ENCODE results near the gene PGLYRP2. TPM values are rescaled to one million over a fixed set of nuclear protein-coding genes. Genes with fewer than 3 reads are reported as not detected.
"Not testable (repeated sequence)": the region's sequence is repeated elsewhere in the genome, so short reads cannot be mapped to it uniquely, and the experiment has no call there.

The PGLYRP2 gene, protein sequence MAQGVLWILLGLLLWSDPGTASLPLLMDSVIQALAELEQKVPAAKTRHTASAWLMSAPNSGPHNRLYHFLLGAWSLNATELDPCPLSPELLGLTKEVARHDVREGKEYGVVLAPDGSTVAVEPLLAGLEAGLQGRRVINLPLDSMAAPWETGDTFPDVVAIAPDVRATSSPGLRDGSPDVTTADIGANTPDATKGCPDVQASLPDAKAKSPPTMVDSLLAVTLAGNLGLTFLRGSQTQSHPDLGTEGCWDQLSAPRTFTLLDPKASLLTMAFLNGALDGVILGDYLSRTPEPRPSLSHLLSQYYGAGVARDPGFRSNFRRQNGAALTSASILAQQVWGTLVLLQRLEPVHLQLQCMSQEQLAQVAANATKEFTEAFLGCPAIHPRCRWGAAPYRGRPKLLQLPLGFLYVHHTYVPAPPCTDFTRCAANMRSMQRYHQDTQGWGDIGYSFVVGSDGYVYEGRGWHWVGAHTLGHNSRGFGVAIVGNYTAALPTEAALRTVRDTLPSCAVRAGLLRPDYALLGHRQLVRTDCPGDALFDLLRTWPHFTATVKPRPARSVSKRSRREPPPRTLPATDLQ
- total RNA-seq, result not detected in 2 replicates

DNA sequence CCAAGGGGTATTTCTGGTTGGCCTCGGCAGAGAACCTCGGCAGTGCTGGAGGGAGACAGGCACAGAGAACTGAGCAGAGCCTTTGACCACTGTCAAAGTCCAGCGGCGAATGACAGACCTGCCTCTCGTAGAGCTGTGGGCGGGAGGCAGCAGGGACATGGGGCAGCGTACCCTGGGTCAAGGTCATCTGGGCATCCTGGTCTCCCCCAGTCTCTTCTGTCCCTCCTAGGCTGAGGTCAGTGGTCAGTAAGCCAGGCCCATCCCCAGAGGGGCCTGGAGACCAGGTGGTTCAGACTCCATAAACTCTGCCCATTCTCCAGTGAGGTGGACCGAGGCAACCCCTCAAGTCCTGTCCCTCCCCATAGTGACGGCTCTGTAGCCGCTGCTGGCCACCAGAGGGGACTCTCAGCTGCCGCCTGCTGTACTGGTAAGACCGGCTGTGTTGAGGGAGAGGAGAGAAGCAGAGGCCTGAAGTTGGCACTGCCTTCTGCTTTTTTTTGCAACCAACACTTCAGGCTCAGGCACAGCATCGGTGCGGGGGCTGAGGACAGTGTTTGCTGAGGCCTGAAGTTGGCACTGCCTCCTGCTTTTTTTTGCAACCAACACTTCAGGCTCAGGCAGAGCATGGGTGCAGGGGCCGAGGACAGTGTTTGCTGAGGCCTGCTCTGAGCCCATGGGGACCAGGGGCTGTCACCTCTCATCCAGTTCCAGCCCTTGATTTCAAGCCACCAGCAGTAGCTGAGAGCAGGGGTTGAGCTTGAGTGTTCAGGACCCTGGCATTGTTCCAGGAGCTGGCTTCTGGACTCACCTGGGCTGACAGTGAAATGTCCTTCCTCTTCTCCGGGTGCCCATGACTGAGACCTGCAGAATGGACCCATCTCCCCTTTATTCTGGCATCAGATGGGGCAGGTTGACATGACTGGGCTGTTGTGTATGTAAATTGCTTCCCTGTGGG is at the start of gene PGLYRP2:
TSS of gene PGLYRP2 (minus strand) at position 111 of the 955 bp plus-strand sequence. CDS start 130 bp downstream, outside the sequence.
- intact Hi-C loops (cut with micrococcal nuclease), result no loop called here

DNA sequence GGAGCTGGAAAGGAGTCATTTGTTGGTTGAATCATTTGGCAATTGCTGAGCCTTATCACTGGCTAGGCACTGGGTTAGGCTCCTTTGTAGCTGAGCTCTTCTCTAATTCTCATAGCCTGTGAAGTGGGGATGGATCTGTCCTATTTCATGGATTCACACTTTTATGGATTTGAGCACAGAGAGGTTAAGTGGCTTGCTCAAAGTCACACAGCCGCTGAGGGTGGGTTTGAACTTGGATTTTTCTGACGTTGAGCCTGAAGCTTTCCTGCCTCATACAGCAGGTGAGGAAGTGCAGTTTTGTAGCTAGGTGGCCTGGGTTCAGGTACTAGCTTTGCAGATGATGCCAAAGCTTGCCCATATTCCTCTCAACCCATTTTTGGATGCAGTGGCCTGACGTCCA is 48.4 kb upstream of the PGLYRP2 start:
- intact Hi-C loops (cut with micrococcal nuclease), result no loop called here

- intact Hi-C loops (cut with micrococcal nuclease), result no loop called here
Measured at GRCh38 chr19:15526408-15526807, 47.1 kb upstream of the PGLYRP2 start.

- intact Hi-C loops (cut with micrococcal nuclease), result no loop called here
Measured at GRCh38 chr19:15525291-15525690, 46.0 kb upstream of the PGLYRP2 start.

GRCh38 chr19:15524781-15525180 is 45.5 kb upstream of the PGLYRP2 start:
- intact Hi-C loops (cut with micrococcal nuclease), result no loop called here

GRCh38 chr19:15519433-15519976 is 40.2 kb upstream of the PGLYRP2 start:
- intact Hi-C loops (cut with micrococcal nuclease), result no loop called here

GRCh38 chr19:15517778-15518177 is 38.5 kb upstream of the PGLYRP2 start:
- intact Hi-C loops (cut with micrococcal nuclease), result no loop called here

DNA sequence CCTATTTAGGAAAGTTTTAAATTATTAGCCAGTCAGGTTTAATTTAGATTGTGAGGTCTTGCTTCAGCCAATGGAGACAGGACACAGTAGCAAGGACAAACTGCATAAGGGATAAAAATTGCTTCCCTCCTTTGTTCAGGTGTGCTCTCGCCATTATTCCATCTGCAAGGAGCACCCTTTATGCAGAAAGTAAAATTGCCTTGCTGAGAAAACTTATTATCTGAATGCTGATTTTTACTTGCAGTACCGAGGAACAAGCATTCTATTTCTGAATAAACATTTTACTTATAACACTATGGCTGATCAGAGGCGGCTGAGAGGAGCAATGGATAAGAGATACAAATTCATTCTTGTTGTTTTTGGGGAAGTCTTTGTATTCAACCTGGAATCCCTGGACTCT is 37.1 kb upstream of the PGLYRP2 start:
- intact Hi-C loops (cut with micrococcal nuclease), result no loop called here

- intact Hi-C loops (cut with micrococcal nuclease), result not testable (repeated sequence)
Measured at GRCh38 chr19:15515227-15515625, 35.9 kb upstream of the PGLYRP2 start.

DNA sequence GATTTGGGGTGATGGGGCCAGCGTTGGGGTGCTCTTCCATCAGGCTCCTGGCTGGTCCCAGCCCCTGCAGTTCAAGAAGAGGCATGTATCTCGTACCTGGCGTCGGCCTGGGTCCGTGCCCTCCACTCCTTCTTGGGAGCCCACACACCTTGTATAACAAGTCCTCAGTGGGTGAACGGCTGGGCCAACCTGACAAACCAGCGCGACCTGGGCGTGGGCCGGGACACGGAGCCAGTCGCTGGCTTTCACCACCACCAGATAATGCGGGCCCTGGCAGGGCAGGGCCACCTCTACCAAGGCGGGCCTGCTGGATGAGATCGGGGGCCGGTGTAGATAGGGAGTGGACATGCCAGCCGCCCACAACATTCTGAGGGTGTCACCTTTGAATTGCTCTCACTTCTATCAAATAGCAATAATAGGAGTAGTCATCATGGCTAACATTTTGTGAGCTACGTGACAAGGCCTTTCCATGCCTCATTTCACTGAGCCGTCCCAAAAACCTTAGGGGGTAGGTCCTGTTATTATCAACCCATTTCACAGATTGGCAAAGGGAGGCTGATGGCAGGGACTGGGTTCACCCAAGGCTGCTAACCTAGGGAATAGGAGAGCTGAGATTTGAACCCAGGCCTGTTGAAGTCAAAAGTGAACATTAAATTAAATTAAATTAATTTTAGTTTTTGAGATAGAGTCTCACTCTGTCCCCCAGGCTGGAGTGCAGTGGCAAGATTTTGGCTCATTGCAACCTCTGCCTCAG is 32.5 kb upstream of the PGLYRP2 start:
- intact Hi-C loops (cut with micrococcal nuclease), result no loop called here

DNA sequence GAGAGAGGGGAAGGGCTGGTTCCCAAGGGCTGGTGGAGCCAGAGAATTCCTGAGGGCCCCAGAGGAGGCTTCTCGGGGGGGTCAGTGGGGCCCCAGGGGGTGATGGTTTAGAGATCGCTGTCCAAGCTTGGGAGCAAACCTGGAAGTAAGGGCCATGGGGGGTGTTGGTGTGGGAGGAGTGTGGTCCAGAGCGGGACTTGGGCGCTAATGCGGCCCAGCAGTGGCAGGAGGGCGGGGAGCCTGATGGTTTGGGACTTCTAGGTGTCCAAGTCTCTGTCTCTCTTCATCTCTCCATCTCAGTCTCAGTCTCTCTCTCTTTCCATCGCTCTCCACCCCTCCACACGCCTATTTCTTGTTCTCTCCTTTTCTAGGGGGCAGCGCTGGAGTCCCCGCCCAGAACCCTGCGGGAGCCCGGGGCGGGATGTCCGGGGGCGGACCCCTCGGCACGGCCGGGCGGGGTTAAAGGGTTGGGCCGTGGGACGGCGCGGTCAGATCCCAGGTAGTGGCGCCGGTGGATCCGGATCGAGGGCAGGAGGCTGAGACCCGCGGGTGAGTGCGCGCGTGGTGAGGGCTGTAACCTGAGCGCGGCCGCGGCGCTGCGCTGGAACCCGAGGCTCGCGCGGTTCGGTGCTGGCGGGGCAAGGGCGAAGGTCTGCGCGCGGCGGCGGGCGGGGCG is 28.9 kb upstream of the PGLYRP2 start, which contains the start of gene CYP4F22:
TSS of gene CYP4F22 (plus strand) at position 491 of the 676 bp plus-strand sequence. CDS start 16,812 bp downstream, outside the sequence.
- intact Hi-C loops (cut with micrococcal nuclease), result no loop called here

GRCh38 chr19:15507068-15508034 is 28.1 kb upstream of the PGLYRP2 start:
- intact Hi-C loops (cut with micrococcal nuclease), result no loop called here

GRCh38 chr19:15506074-15506571 is 26.8 kb upstream of the PGLYRP2 start:
- intact Hi-C loops (cut with micrococcal nuclease), result no loop called here

DNA sequence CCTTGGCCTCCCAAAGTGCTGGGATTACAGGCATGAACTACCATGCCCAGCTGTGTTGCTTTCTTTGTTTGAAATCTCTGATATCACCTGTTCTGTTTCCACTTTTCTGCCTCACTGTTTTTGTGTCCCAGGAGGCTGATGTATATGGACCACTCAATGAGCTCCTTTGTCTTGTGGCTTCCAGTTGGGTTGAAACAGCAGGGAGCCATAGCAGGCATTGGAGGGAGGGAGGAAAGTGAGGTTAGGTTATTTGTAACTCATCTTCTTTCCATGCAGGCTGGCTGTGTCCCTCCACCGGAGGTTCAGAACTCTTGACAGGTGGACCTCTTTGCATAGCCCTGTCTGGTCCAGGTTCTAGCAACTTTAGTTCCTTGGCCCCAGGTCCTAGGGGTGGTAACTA is 23.0 kb upstream of the PGLYRP2 start:
- intact Hi-C loops (cut with micrococcal nuclease), result no loop called here

GRCh38 chr19:15501596-15501995 is 22.3 kb upstream of the PGLYRP2 start:
- intact Hi-C loops (cut with micrococcal nuclease), result no loop called here

DNA sequence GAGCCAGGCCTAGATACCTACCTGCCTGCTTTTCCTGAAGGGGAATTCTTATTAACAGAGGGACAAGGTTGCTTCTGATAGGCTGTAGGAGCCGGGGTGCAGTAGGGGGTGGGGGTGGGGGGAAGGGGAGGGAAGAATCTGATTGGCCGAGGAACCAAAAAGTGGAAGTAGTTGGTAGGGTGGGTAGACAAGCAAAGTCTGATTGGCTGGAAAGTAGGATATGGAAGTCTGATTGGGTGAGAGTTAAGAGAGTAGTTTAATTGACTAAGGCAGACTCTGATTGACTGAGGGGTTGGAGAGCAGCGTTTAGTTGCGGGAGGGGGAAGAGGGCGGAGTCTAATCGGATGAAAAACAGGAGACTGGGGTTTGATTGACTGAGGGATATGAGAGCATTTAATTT is 19.6 kb upstream of the PGLYRP2 start:
- intact Hi-C loops (cut with micrococcal nuclease), result no loop called here

- intact Hi-C loops (cut with micrococcal nuclease), result no loop called here
Measured at GRCh38 chr19:15498156-15498858, 19.0 kb upstream of the PGLYRP2 start.

GRCh38 chr19:15495151-15495550 is 15.8 kb upstream of the PGLYRP2 start:
- intact Hi-C loops (cut with micrococcal nuclease), result no loop called here

All from T-helper 2 cell treated with Interferon-gamma antibody and Interleukin-4, amounts not matched to agents 100 ng/mL and 5 ng/mL, for 36 hours (primary cell).